ENCODE measurements around the gene TESMIN.

TESMIN gene

GRCh38 chr11:68661697-68662603 is 89.4 kb downstream of the TESMIN start:
- no peak for TF ChIP-seq CTCF (IDR thresholded peaks at IDR 0.05; ENCODE audit: insufficient read depth, low read length, poor library complexity, severe bottlenecking)
- Histone ChIP-seq H3K27me3 (replicated peaks; ENCODE audit: control insufficient read depth, insufficient read depth, low read length) (peaks cover 1% of the 10 kb centered on the region; the same call in 1 of the 2 replicates), H3K4me3 (replicated peaks; ENCODE audit: low read depth, low read length) (no peak overlapping the region), H3K36me3 (ENCODE audit: control insufficient read depth, insufficient read depth, low read length) (no peaks in the 10 kb centered on the region)
- DNase-seq (ENCODE audit: extremely low read depth, insufficient read length): no peak

GRCh38 chr11:68661014-68661413 is 90.3 kb downstream of the TESMIN start:
- no peaks in the 10 kb centered on the region for H3K36me3 ChIP-seq (ENCODE audit: control insufficient read depth, insufficient read depth, low read length)
- TF ChIP-seq CTCF (IDR thresholded peaks at IDR 0.05; ENCODE audit: insufficient read depth, low read length, poor library complexity, severe bottlenecking): no peak

GRCh38 chr11:68660066-68660810 is 91.1 kb downstream of the TESMIN start:
- Histone ChIP-seq H3K4me3 (replicated peaks; ENCODE audit: low read depth, low read length) (no peak overlapping the region), H3K27me3 (replicated peaks; ENCODE audit: control insufficient read depth, insufficient read depth, low read length) (peaks cover 3% of the 10 kb centered on the region), H3K36me3 (ENCODE audit: control insufficient read depth, insufficient read depth, low read length) (no peaks in the 10 kb centered on the region)
- no peak for TF ChIP-seq CTCF (IDR thresholded peaks at IDR 0.05; ENCODE audit: insufficient read depth, low read length, poor library complexity, severe bottlenecking)
- no peak for DNase-seq (ENCODE audit: extremely low read depth, insufficient read length)

More at GRCh38 chr11:68661014-68661413, 90.3 kb downstream of the TESMIN start:
- no peak overlapping the region for H3K4me3 ChIP-seq (replicated peaks; ENCODE audit: low read depth, low read length)
- peaks cover 1% of the 10 kb centered on the region; the same call in 1 of the 2 replicates for H3K27me3 ChIP-seq (replicated peaks; ENCODE audit: control insufficient read depth, insufficient read depth, low read length)
- DNase-seq (ENCODE audit: extremely low read depth, insufficient read length): no peak

GRCh38 chr11:68659158-68659921 is 92.0 kb downstream of the TESMIN start:
- no peak for DNase-seq (ENCODE audit: extremely low read depth, insufficient read length)
- H3K36me3 ChIP-seq (ENCODE audit: control insufficient read depth, insufficient read depth, low read length): no peaks in the 10 kb centered on the region
- H3K27me3 ChIP-seq (replicated peaks; ENCODE audit: control insufficient read depth, insufficient read depth, low read length): peaks cover 3% of the 10 kb centered on the region
- no peak for TF ChIP-seq CTCF (IDR thresholded peaks at IDR 0.05; ENCODE audit: insufficient read depth, low read length, poor library complexity, severe bottlenecking)
- H3K4me3 ChIP-seq (replicated peaks; ENCODE audit: low read depth, low read length): no peak overlapping the region

- no peak for TF ChIP-seq CTCF (IDR thresholded peaks at IDR 0.05; ENCODE audit: insufficient read depth, low read length, poor library complexity, severe bottlenecking)
- Histone ChIP-seq H3K36me3 (ENCODE audit: control insufficient read depth, insufficient read depth, low read length) (no peaks in the 10 kb centered on the region), H3K4me3 (replicated peaks; ENCODE audit: low read depth, low read length) (no peak overlapping the region), H3K27me3 (replicated peaks; ENCODE audit: control insufficient read depth, insufficient read depth, low read length) (peaks cover 3% of the 10 kb centered on the region)
- DNase-seq (ENCODE audit: extremely low read depth, insufficient read length): no peak
Measured at GRCh38 chr11:68658661-68659060, 92.7 kb downstream of the TESMIN start.

Measured in GM06990 (cell line).